Measurements from ENCODE around the gene RPL36. TPM values are rescaled to one million over a fixed set of nuclear protein-coding genes. Genes with fewer than 3 reads are reported as not detected.

The RPL36 gene
- total and polyA plus RNA-seq, 2 of the 8 experiments (the other 6 are each of a cell fraction or from before 2014, with no cell fraction given): 951 to 1,075 TPM

GRCh38 chr19:5663904-5664303 lies 26.2 kb upstream of the RPL36 start:
- Histone ChIP-seq H3K4me1 (replicated peaks in 1 of 4; ENCODE audit: control insufficient read depth in 3 of 4, insufficient read depth in 4 of 4, low read length in 3 of 4) (peaks cover 0 to 9% (median 5%) of the 10 kb centered on the region in 4 experiments; a peak in 5 of 7 replicates), H3K56ac (replicated peaks; ENCODE audit: insufficient read length, low read depth, low read length) (no peak overlapping the region), H3K18ac (ENCODE audit: extremely low read depth, low read length) (no peak overlapping the region), H3K4me3 (ENCODE audit: extremely low read depth in 1 of 4, insufficient read depth in 2 of 4, low read depth in 3 of 4, low read length in 4 of 4) (no peak overlapping the region), H3K4me2 (ENCODE audit: insufficient read depth in 1 of 2, low read depth in 2 of 2, low read length in 2 of 2) (no peak overlapping the region), H2BK15ac (ENCODE audit: low read length) (no peak overlapping the region), H3K14ac (ENCODE audit: insufficient read length) (no peak overlapping the region), H3K27me3 (replicated peaks in 1 of 4; ENCODE audit: control insufficient read depth in 3 of 4, extremely low read depth in 1 of 4, insufficient read depth in 3 of 4, low read length in 3 of 4) (no peaks in the 10 kb centered on the region), H3K9me3 (ENCODE audit: insufficient read depth in 2 of 2, low read depth in 1 of 2, low read length in 1 of 2) (no peaks in the 10 kb centered on the region), H3K79me2 (ENCODE audit: control insufficient read depth in 1 of 2, insufficient read depth in 2 of 2, low read length in 2 of 2) (no peaks in the 10 kb centered on the region), H4K91ac (replicated peaks; ENCODE audit: insufficient read length, low read length) (no peak overlapping the region), H2AFZ (ENCODE audit: low read length) (no peak overlapping the region), H4K8ac (ENCODE audit: extremely low read depth, insufficient read depth, low read length) (no peak overlapping the region), H3K23me2 (ENCODE audit: low read depth, low read length) (no peaks in the 10 kb centered on the region), H2BK120ac (replicated peaks; ENCODE audit: low read depth, low read length) (no peak overlapping the region), H2BK20ac (ENCODE audit: low read length) (no peak overlapping the region), H2BK5ac (ENCODE audit: low read depth, low read length) (no peak overlapping the region), H3K36me3 (ENCODE audit: control insufficient read depth in 2 of 4, insufficient read depth in 4 of 4, low read length in 3 of 4) (peaks cover 41 to 90% (median 66%) of the 10 kb centered on the region in 4 experiments), H3K4ac (replicated peaks; ENCODE audit: insufficient read length, low read depth, low read length) (no peak overlapping the region), H3K27ac (ENCODE audit: low read depth, low read length) (no peak overlapping the region), H3K79me1 (ENCODE audit: low read depth, low read length) (peaks cover 3% of the 10 kb centered on the region; the same call in 1 of the 2 replicates), H3K9ac (replicated peaks in 1 of 4; ENCODE audit: extremely low read depth in 1 of 4, low read depth in 3 of 4, low read length in 3 of 4) (no peak overlapping the region), H2AK5ac (ENCODE audit: low read depth, low read length) (no peak overlapping the region), H2BK12ac (ENCODE audit: low read depth, low read length) (no peak overlapping the region), H3K23ac (ENCODE audit: insufficient read length) (no peak overlapping the region), H4K5ac (ENCODE audit: insufficient read length, low read depth, low read length) (no peak overlapping the region), H4K20me1 (replicated peaks in 1 of 2; ENCODE audit: control insufficient read depth in 1 of 2, insufficient read depth in 2 of 2, low read length in 2 of 2) (peaks cover 3 to 12% of the 10 kb centered on the region in 2 experiments)
- no peak for FAIRE-seq
- ChIA-PET CTCF (ENCODE audit: partially characterized antibody) (no interaction called here), POLR2A (ENCODE audit: partially characterized antibody) (interaction anchor here (1.7 to 1.8 kb wide), 2 partner anchors 19 to 30 kb away, joined by 3 to 4 read pairs; no protein-coding TSS in a partner anchor)
- no peak for DNase-seq (ENCODE audit: low read depth in 1 of 2, low spot score in 2 of 2)
- WGBS, 2 experiments (ENCODE audit: extremely low coverage in 1 of 2, insufficient coverage in 1 of 2, insufficient read length in 1 of 2, insufficient replicate concordance in 2 of 2, low coverage in 1 of 2, low lambda C conversion rate in 2 of 2, missing lambda C conversion rate in 1 of 2): 91% methylated on average over 17 of the region's 17 CpGs; no CpG with 5 or more reads in 1 of the 2 experiments
- TF ChIP-seq NANOG (IDR thresholded peaks at IDR 0.05; ENCODE audit: insufficient read depth, low read depth, low read length, poor library complexity, severe bottlenecking) (no peak), USF2 (IDR thresholded peaks at IDR 0.05; ENCODE audit: low read length) (no peak), POLR2AphosphoS5 (IDR thresholded peaks at IDR 0.05; ENCODE audit: low read depth, low read length) (no peak), BRCA1 (IDR thresholded peaks at IDR 0.05; ENCODE audit: low read depth, low read length) (no peak), POLR2A (IDR thresholded peaks at IDR 0.05; ENCODE audit: control extremely low read depth in 1 of 2, low read depth in 2 of 2, low read length in 2 of 2) (no peak), SRF (IDR thresholded peaks at IDR 0.05; ENCODE audit: low read depth, low read length) (no peak), RFX5 (IDR thresholded peaks at IDR 0.05; ENCODE audit: borderline replicate concordance, low read depth, low read length) (no peak), SIN3A (conservative IDR thresholded peaks at IDR 0.05 in 1 of 2, IDR thresholded peaks at IDR 0.05 in 1 of 2; ENCODE audit: low read depth in 1 of 2, low read length in 2 of 2) (no peak), CHD2 (IDR thresholded peaks at IDR 0.05; ENCODE audit: low read length) (no peak), CHD1 (IDR thresholded peaks at IDR 0.05; ENCODE audit: low read depth, low read length) (no peak), PHF8 (conservative IDR thresholded peaks at IDR 0.05; ENCODE audit: low read depth, low read length) (no peak), ATF2 (IDR thresholded peaks at IDR 0.05; ENCODE audit: low read length) (no peak)
